HG03558 (cell line): ENCODE data around the gene C16orf74.

ENCODE experiments used
- ATAC-seq: cut with Tn5 transposase; IDR thresholded peaks from one replicate; pipeline ENCODE4 v1.9.1; 2021; ENCODE audit warnings: moderate number of reproducible peaks; ENCODE audit not compliant: unreplicated experiment; ENCODE audit errors: extremely low read depth

The C16orf74 gene

GRCh38 chr16:85678016-85678415 lies 72.9 kb downstream of the C16orf74 start:
- ATAC-seq: no peak

GRCh38 chr16:85677383-85677967 lies 73.4 kb downstream of the C16orf74 start:
- ATAC-seq: no peak

GRCh38 chr16:85676466-85676865 lies 74.4 kb downstream of the C16orf74 start:
- no peak for ATAC-seq

GRCh38 chr16:85675251-85675874 lies 75.5 kb downstream of the C16orf74 start:
- ATAC-seq: no peak

- ATAC-seq: no peak
Measured at GRCh38 chr16:85674828-85675227, 76.1 kb downstream of the C16orf74 start.

- no peak for ATAC-seq
Measured at GRCh38 chr16:85674418-85674755, 76.5 kb downstream of the C16orf74 start.

- ATAC-seq: no peak
Measured at GRCh38 chr16:85673529-85674417, 77.1 kb downstream of the C16orf74 start.

GRCh38 chr16:85670840-85671239 lies 80.1 kb downstream of the C16orf74 start:
- ATAC-seq: no peak

- ATAC-seq: no peak
Measured at GRCh38 chr16:85668676-85669424, 82.0 kb downstream of the C16orf74 start.

- no peak for ATAC-seq
Measured at GRCh38 chr16:85667841-85668413, 83.0 kb downstream of the C16orf74 start.

GRCh38 chr16:85667261-85667660 lies 83.6 kb downstream of the C16orf74 start:
- ATAC-seq: no peak

GRCh38 chr16:85665929-85666328 lies 85.0 kb downstream of the C16orf74 start:
- ATAC-seq: no peak

- ATAC-seq: no peak
Measured at GRCh38 chr16:85665373-85665740, 85.5 kb downstream of the C16orf74 start.

- no peak for ATAC-seq
Measured at GRCh38 chr16:85664580-85665372, 86.1 kb downstream of the C16orf74 start.

- ATAC-seq: no peak
Measured at GRCh38 chr16:85663891-85664321, 87.0 kb downstream of the C16orf74 start.

GRCh38 chr16:85662976-85663830 lies 87.7 kb downstream of the C16orf74 start:
- ATAC-seq: no peak

GRCh38 chr16:85662482-85662812 lies 88.4 kb downstream of the C16orf74 start:
- no peak for ATAC-seq

GRCh38 chr16:85661740-85662481 lies 89.0 kb downstream of the C16orf74 start:
- no peak for ATAC-seq
